Fibroblast of skin of right quadriceps (primary cell): ENCODE results near the gene PLK5.
A peak's percentile ranks its signal among the peaks of the same experiment; 100 is the strongest.

Experiments
- DNase-seq: peaks from one replicate; pipeline ENCODE4 v3.0.0-alpha.2; 2013

Gene PLK5

DNA sequence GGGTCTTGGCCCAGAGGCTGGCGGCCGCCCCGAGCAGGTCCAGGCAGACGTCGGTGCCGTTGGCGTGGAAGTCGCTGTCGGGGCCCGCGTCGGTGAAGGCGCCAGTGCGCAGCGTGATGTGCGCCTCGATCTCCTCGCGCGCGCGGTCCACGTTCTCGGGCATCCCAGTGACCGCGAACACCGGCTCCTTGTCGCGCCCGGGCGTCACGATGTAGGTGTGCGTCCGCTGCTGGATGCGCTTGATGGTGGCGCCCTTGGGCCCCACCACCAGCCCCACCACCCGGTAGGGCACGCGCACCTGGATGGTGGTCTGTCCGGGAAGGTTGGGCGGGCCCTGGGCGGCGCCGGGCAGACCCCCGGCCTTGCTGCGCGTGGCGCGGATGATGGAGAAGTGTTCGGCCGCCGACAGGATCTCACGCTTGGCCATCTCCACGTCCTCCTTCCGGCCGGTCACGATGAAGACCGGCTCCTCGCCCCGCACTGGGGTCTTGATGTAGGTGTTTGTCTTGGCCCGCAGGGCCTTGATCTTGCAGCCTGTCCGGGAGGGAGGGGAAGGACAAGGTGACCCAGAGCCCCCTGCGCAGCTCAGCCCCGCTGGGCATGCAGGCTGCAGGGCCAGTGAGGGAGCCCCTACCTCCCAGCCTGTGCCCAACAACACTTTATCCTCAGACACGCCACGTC, 32.7 kb downstream of the PLK5 start:
- DNase-seq = no peak

DNA sequence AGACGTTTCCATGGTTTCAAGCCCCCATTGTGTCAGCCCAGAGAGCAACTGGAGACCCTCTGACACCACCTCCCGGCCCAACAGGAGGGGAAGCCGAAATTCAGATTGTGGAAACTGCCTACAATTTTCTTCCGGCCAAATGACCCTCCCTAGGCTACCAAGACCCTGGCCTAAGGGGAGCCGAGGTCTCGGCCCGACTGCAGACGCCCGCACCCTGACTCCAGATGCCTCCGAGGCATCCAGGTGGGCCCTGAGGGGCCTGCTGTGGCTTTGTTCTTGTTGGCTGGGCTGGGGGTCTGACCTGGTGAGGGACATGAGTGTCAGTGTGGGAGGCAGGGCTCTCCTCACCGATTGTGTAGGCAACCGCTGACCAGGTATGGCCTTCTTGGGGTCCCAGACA, 34.7 kb downstream of the PLK5 start:
- DNase-seq = no peak

DNA sequence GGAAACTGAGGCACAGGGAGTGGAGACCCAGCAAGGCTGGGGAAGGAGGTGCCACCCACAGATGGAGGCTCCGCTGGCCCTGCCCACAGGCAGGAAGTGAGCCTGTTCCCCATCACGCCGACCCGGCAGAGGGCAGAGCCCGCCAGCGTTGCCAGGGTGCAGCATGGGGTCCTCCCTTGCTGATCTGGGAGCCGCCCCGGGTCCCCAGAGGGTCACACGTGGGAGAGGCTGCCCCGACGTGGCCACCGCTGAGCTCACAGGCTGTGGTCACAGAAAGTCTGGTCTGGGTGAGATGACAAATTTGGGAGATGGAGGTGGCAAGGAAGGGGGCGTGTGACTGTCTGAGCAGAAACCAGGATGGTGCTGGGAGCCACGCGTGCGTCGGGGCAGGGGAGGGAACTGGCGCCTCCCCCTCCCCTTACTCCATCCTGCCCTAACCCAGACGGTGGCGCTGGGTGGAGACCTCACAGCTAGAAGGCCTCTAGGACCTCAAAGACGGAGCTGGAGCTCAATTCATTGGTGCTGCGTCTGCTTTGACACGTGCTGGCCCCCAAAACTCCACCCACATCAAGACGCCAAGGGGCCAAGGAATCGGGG, 36.5 kb downstream of the PLK5 start:
- DNase-seq = no peak

DNA sequence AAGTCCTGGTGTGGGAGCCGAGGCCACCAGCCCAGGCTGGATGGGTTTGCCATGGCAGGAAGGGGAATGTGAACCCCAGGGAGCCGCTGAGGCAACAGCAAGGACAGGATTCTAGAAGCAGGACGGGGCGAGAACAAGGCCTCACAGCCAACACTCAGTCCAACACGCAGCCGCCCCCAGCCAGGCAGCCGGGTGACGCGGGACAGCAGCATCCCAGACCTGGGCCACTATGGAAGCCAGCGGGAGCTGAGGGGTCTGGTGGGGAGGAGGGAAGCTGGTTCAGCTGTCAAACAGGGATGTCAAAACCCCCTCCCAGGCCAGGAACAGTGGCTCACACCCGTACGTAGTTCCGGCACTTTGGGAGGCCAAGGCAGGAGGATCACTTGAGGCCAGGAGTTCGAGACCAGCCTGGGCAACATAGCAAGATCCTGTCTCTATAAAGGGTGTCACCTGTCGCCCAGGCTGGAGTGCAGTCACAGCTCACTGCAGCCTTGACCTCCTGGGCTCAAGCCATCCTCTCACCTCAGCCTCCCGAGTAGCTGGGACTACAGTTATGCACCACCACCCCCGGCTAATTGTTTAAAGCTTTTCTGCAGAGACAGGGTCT, 37.5 kb downstream of the PLK5 start:
- no peak for DNase-seq

DNA sequence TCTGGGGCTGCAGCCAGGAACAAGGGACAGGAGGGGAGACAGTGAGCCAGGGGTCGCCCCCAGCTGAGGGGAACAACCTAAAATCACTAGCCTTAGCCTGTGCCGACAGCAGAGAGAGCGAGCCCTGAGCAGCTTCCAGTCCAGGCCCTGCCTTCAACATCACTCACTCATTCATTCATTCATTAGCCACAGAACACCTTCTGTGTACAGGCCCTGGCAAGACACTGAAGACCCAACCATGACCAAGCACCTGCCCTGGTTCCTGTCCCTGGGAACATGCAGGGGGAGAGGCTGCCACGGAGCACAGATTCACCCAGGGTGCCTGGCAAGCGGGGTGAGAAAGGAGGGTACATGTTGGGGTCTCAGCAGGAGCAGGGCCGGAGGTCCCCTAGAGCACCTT, 39.4 kb downstream of the PLK5 start:
- DNase-seq = no peak

DNA sequence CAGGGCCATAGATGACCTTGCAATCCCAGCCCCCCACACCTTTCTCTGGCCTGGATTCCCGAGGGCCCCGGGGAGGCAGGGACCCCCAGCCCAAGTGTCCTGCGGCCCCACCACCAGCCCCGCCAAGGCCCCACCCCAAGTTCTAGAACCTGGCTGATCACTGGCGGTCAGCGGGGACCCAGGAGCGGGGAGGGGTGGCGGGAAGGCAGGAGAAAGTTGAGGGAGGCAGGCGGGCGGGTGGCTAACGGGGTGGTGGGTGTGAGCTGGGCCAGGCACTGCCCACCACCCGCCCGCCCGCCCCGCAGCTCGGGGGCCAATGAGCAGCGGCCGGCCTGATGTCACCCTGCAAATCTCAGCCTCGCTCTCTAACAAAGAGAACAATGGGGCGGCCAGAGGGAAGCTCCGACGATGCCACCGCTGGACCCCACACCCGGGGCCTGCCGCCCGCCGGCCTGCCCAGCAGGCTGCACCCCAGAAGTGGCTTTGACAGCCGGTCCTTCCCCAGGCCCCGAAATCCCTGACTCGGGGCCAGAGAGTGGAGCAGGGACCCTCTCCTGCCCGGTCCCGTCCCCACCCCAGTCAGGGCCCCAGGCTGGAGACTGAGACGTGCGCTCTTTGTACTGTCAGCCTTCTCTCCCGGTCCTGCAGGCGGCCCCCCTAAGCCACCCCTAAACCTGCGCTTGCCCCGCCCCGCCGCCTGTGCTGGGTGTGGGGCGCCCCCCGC, 42.7 kb downstream of the PLK5 start:
- DNase-seq = peak; percentile 85

DNA sequence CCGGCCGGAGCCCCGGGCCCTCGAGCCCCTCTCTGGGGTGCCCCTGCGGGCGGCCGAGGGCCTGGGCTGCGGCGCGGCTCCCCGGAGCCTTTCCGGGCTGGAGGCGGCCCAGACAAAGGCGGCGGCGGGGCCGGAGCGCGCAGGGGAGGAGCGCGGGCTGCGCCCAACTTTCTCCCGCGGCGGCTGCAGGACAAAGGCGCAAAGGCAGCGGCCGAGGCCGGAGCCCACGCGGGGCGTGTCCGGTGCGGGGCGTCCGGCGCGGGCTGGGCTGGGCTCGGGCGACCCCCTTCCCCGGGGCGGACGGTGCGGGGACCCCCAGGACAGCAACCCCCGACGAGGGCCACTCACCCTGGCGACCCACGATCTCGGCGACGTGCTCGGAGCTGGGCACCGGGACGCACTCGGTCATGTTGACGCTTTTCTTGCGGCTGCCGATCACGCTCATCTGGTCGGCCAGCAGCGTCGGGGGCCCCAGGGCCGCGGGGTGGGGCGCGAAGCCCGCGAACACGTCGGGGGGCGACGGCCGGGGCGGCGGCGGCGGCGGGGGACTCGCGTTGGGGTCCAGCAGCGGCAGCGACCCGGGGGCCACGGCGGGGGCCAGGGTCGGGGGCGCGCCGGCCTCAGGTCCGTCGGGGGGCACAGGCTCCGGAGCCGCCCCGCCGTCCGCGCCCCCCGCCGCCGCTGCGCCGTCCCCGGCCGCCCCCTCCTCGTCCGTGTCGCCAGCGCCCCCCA, 43.4 kb downstream of the PLK5 start:
- no peak for DNase-seq

DNA sequence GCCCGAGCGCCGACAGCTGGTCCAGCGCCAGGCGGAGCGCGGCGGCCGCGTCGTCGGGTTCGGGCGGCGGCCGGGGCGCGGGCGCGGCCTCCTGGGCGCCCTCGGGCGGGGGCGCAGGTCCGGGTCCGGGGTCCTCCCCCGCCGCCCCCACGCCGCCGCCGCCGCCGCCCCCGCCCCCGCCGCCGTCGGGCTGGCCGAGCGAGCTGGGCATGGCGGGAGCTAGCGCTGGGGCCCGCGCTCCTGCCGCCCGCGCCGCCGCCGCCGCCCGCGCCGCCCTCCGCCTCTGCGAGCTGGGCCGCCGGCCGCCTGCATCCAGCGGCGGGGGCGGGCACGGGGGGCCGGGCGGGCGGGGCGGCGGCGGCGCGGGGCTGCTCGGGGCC, 44.0 kb downstream of the PLK5 start:
- DNase-seq = no peak

DNA sequence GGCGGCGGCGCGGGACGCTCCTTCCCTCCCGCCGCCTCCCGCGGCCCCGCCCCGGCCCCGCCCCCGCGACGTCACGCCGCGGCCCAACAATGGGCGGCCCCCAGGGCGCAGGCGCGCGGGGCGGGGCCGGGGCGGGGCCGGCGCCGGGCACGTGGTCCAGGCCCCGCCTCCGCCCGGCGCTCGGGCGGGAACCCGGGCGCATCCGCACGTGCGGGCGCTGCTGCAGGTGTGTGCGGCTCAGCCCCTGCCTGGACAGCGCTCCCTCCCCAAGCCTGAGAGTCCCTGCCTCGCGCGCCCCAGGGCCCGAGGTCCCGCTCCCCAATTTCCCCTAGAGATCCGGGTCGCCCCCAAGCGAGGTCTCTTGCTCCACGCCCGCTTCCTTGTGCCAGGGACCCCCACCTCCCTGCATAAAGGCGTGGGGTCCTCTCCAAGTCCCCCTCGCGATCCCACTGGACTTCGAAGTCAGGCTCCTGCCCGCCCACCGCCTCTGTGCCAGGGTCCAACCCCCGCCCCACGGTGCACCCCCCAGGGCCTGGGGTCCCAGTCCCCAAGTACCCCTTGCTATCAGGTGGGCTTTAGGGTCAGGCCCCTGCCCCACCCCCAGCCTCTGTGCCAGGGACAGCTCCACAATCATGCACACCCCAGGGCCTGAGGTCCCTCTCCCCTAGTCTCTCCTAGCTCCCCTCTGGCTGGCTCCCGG, 44.6 kb downstream of the PLK5 start, which contains the start of gene MEX3D:
Gene MEX3D, minus strand, starts transcription at position 6 of the 700 bp plus-strand sequence. CDS start 267 bp downstream, outside the sequence.
- DNase-seq = peak; percentile 80

DNA sequence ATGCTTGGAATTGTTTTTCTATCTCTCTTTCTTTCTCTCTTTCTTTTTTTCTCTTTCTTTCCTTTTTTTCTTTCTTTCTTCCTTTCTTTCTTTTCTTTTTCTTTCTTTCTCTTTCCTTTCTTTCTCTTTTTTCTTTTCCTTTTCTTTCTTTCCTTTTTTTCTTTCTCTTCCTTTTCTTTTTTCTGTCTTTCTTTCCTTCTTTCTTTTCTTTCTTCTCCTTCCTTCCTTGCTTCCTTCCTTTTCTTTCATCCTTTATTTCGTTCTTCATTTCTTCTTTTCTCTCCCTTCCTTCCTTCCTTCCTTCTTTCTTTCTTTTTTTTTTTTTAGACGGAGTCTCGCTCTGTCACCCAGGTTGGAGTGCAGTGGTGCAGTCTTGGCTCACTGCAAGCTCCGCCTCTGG, 46.1 kb downstream of the PLK5 start:
- no peak for DNase-seq

DNA sequence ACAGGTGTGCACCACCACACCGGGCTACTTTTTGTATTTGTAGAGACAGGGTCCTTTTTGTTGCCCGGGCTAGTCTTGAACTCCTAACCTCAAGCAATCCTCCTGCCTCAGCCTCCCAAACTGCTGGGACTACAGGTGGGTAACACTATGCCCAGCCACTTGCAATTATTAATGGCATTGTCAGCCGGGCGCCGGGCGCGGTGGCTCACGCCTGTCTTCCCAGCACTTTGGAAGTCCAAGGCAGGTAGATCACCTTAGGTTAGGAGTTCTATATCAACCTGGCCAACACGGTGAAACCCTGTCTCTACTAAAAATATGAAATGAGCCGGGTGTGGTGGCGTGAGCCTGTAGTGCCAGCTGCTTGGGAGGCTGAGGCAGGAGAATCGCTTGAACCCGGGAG, 47.0 kb downstream of the PLK5 start:
- DNase-seq = no peak

DNA sequence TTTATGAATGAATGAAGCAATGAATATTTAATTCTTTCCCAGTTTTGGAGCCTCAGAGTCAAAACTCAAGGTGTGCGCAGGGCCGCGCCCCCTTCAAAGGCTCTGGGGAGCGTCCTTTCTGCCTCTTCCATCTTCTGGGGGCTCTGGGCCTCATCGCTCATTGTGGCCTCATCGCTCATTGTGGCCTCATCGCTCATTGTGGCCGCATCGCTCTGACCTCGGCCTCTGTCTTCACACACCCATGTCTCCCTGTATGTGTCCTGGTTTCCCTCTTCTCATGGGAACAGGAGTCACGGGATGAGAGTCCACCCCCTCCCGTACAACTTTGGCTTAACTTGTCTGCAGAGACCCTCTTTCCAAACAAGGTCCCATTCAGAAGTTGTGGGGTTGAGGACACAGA, 47.5 kb downstream of the PLK5 start:
- DNase-seq = no peak

DNA sequence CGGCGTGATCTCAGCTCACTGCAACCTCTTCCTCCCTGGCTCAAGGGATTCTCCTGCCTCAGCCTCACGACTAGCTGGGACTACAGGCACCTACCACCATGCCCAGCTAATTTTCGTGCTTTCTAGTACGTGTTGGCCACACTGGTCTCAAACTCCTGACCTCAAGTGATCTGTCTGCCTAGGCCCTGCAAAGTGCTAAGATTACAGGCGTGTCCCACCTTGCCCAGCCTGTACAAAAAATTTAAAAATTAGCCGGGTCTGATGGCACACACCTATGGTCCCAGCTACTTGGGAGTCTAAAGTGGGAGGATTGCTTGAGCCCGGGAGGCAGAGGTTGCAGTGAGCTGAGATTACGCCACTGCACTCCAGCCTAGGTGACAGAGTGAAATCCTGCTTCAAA, 48.9 kb downstream of the PLK5 start:
- DNase-seq = no peak

DNA sequence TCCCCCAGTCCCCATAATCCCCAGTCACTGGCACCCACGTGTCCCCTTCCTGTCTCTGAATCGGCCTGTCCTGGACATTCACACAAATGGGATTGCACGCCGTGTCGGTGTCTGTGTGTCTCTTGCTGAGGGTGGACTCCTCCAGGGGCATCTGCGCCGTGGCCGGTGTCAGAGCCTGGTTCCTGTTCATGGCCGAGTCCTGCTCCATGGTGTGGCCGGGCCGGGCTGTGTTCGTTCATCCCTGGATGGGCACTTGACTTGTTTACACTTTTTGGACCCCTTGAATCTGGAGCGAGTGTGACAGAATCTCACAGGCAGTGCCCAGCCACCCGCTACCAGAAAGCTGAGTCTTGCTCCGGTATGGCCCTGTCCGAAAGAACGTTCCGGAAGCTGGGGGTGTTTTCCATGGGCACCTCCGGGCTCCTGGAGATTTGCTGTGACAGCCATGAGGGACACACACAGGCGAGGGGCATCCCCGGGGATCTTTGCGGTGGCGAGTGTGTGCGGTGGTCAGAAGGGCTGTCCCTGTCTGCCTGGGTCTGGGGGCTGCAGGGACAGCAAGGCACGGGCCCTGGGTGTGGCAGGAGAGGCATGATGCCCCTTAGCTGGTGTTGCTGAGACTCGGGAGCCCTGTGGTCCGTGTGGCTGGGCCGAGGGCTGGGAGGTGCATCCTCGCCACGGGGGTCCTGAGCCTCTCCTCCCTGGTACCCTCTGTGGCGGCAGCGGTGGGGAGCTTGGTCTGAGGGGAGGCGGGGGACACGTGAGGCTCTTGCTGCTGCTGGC, 50.7 kb downstream of the PLK5 start:
- no peak for DNase-seq

DNA sequence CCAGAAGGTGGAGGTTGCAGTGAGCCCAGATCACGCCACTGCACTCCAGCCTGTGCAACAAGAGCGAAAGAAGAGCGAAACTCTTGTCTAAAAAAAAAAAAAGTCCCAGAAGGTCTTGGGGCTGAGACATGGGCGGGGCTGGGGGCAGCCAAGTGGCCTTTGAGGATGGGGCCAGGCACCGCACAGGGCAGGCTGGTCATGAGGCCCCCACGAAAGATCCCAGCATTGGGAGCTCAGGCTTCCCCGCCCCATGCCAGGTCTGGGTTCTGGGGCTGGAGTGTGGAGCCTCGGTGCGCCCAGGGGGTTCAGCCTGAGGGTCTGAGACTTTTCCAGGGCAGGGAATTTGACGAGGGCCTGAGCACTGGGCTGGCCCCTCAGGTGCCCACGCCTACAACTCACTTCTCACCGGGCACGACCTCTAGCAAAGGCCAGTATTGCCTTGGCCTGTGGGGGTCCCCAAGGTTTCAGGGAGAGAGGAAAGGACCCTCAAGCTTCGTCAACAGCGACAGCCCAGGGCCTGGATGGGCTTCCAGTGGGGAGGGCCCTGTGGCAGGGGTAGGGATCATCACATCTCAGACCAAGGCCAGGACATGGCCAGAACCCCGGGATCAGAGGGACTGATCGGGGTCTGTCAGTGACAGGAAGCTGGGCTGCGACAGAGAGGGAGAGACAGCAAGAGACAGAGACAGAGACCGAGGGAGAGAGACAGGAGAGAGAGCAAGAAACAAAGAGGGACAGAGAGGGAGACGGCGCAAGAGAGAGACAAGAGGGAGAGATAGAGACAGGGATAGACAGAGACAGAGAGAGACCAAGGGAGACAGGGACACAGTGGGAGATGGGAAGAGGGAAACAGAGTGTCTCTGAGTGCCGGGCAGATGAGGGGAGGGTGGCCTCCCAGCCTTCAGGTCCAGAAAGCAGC, 51.7 kb downstream of the PLK5 start:
- DNase-seq = no peak

DNA sequence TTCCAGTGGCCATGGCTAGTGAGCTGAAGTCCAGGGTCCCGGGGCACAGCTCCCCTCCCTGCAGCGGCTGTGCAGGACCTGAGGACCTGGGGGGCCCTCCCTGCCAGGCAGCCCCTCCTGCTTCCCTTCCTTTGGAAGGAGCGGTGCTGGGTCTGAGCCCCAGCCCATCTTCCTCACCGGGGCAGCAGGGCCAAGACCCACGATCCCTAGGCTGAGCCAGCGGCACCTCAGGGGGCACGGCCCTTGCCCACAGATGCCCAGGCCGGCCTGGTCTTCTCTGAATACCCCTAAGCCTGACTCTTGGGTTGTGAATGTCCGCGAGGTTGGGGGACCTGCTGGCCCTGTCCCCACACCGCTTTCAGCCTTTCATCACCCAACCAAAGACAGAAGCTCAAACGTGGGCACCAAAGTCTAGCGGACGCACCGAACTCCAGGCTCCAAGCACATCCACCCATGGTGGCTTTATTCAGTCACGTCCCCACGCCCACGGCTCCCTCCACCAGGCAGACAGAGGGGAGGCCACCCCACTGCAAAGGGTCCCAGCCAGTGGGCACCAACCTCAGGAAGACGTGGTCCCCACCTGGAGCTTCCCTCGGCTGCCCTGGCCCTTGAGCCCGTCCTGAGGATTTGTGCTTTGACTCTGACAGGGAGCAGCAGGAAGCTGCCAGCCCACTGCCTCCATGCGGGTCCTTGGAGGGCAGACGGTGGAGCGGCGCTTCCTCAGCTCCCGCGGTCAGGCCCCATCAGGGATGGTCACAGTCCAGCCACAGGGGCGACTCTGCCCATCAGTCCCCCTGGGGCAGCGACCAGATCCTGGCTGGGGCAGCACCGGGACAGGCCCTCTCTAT, 52.6 kb downstream of the PLK5 start:
- no peak for DNase-seq

DNA sequence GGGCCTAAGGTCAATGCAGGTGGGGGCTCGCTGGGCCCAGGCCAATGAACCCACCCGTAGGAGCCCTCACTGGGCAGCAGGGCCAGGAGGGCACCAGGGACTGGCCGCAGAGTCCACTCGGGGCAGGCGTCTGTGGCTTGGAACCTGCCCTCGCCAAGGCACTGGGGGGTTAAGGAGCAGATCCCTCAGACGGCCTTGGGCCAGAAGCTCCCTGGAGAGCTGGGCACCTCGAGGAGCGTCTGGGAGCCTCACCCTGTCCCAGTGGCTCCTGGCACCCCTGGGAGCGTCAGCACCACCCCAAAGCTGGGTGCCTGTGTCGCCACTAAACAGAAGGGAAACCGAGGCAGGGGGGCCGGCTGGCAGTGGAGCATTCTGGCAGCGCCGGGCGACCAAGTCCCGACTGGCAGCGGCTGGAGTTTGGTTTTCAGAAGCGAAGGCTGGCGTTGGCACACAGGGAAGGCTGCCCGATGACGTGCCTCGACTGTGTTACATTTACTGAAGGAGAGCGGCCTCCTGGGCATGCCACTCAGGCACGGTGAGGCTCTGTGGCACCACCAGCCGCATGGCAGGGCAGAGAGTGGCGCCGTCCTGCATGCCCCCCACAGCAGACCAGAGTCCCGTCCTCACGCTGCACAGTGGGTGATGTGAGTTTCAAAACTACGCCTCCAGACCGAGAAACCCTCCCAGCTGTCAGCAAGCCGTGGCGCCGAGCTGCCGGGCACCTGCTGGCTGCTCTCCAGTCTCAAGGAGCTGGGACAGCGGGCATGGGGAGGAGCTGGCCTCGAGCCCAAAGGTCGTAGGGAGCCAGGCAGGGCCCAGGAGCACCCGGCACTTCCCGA, 53.4 kb downstream of the PLK5 start:
- DNase-seq = no peak

DNA sequence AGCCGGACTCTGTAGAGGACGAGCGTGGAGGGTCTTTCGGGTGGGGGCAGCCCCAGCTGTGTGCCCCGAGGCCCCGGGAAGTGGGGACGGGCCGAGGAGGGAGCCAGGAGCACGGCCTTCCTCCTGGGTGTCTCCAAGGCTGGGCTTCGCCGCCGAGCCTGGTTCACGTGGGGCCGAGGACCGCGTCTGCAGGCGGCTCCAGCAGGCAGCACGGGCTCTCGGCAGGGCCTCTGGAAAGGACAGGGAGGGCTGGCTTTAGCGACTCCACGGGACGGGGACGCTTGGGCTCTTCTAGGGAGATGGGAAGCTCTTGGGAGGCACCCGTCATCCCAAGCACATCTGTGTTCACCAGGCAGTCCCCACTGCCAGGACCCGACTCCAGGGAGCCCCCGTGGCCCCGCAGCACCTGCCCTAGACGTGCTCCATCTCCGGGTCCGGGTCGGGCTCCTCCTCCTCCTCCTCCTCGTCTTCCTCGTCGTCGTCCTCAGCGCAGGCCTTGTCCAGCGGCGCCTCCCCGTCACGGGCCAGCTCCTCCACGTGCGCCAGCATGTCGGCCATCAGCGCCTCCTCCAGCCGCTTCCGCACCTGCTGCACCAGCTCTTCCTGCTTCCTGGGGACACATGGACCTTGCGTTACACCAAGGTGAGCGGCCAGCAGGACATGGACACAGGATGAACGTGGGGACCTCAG, 54.2 kb downstream of the PLK5 start:
- DNase-seq = no peak
